Breast epithelium (tissue), 3 donors: ENCODE results near the gene MOB1A.

ENCODE experiments used
- POLR2A ChIP-seq: fragments of 450-650 bp; IDR thresholded peaks from one replicate; pipeline ENCODE4 v1.6.1; 2016; ENCODE audit warnings: antibody characterized with exemption, mild to moderate bottlenecking, moderate library complexity
- POLR2AphosphoS5 ChIP-seq, 3 donors: sonication (generic); formaldehyde crosslinking; IDR thresholded peaks; one replicate each; pipeline ENCODE4 v1.6.1; 2017; ENCODE audit warnings: antibody characterized with exemption in 3 of 3
- TF ChIP-seq, protein P1 (sequence below), 3 donors: fragments of 450-650 bp; IDR thresholded peaks; one replicate each; pipeline ENCODE4 v1.5.1; 2016 to 2017; ENCODE audit warnings: antibody characterized with exemption in 3 of 3, mild to moderate bottlenecking in 3 of 3, moderate library complexity in 3 of 3

GRCh38 chr2:74221091-74221490 is 42.4 kb upstream of the MOB1A start:
- TF ChIP-seq, protein P1, sequence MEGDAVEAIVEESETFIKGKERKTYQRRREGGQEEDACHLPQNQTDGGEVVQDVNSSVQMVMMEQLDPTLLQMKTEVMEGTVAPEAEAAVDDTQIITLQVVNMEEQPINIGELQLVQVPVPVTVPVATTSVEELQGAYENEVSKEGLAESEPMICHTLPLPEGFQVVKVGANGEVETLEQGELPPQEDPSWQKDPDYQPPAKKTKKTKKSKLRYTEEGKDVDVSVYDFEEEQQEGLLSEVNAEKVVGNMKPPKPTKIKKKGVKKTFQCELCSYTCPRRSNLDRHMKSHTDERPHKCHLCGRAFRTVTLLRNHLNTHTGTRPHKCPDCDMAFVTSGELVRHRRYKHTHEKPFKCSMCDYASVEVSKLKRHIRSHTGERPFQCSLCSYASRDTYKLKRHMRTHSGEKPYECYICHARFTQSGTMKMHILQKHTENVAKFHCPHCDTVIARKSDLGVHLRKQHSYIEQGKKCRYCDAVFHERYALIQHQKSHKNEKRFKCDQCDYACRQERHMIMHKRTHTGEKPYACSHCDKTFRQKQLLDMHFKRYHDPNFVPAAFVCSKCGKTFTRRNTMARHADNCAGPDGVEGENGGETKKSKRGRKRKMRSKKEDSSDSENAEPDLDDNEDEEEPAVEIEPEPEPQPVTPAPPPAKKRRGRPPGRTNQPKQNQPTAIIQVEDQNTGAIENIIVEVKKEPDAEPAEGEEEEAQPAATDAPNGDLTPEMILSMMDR (IDR thresholded peaks at IDR 0.05) = no peak
- TF ChIP-seq POLR2A (no peak), POLR2AphosphoS5 (IDR thresholded peaks at IDR 0.05) (no peak)
